Measurements from ENCODE around the gene SLC39A6. TPM values are rescaled to one million over a fixed set of nuclear protein-coding genes. Genes with fewer than 3 reads are reported as not detected.

SLC39A6 gene, protein sequence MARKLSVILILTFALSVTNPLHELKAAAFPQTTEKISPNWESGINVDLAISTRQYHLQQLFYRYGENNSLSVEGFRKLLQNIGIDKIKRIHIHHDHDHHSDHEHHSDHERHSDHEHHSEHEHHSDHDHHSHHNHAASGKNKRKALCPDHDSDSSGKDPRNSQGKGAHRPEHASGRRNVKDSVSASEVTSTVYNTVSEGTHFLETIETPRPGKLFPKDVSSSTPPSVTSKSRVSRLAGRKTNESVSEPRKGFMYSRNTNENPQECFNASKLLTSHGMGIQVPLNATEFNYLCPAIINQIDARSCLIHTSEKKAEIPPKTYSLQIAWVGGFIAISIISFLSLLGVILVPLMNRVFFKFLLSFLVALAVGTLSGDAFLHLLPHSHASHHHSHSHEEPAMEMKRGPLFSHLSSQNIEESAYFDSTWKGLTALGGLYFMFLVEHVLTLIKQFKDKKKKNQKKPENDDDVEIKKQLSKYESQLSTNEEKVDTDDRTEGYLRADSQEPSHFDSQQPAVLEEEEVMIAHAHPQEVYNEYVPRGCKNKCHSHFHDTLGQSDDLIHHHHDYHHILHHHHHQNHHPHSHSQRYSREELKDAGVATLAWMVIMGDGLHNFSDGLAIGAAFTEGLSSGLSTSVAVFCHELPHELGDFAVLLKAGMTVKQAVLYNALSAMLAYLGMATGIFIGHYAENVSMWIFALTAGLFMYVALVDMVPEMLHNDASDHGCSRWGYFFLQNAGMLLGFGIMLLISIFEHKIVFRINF
- 47.6 TPM for total RNA-seq (2021; ENCODE audit: unreplicated experiment)
- 33.9 TPM for polyA plus RNA-seq (2012; ENCODE audit: insufficient read length)
- percentile 64 among the genes with signal in this experiment for Bru-seq, nascent RNA
- BruChase-seq, experiment 1, labeled RNA remaining after a 2-hour chase, result percentile 74 among the genes with signal in this experiment
- percentile 90 among the genes with signal in this experiment for BruChase-seq, experiment 2, labeled RNA remaining after a 6-hour chase
- long read RNA-seq, transcript SLC39A6-204 (10 exons, 3,003 nt), result minor isoform, 16 of 142 reads
- long read RNA-seq, transcript SLC39A6-201 (10 exons, 3,543 nt), result major isoform, 64 of 142 reads
- long read RNA-seq, partial matches to known transcripts, result 38 of 142 reads
- long read RNA-seq, other reads (novel, unspliced or antisense), result 24 of 142 reads

DNA sequence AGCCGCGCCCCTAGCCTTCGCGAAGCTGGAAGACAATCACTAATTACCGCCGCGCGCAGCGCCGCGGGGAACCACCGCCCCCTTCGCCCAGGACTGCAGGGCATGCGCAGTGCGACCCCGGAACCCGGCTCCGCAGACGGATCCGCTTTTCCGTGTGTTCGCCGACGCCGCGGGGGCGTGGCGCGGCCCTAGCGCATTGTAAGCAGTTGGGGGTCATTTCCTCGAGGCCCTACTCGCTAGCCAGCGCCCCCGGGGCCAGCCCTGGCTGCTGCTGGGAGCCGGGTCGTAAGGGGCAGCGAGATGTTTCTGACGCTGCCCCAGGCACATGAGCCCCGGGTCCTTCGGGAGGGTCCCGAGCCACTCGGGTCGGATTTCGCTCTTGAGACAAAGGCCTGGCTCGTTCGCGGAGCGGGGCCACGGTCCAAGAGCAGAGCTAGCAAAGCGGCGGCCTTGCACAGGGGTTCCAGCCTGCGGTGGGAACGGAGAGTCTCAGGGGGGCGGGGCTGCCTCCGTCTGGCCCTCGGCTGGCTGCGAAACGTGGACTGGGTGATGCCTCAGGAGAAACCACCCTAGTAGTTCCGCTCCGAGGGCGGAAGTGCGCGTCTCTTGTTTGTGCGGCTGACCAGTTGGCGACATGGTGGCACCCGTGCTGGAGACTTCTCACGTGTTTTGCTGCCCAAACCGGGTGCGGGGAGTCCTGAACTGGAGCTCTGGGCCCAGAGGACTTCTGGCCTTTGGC is at the start of gene SLC39A6, which contains the start of gene ELP2:
Gene SLC39A6 (minus strand): TSS at position 41 of the 739 bp plus-strand sequence. CDS start 2,333 bp downstream, outside the sequence.
Gene ELP2 (plus strand): TSS at position 600 of the 739 bp plus-strand sequence. CDS start 35 bp downstream, at position 635.
- in situ Hi-C loops (cut with HindIII; ENCODE audit: low pct_unique_long_range_greater_than_20kb, low sequenced_read_pairs), result no loop called here
- Histone ChIP-seq H3K9me3 (ENCODE audit: control insufficient read depth, insufficient read depth, low read depth, low read length) (no peaks in the 10 kb centered on the region), H3K4me1 (ENCODE audit: control insufficient read depth, insufficient read depth, low read length) (peaks cover 5% of the 10 kb centered on the region), H3K27me3 (ENCODE audit: control insufficient read depth, insufficient read depth, low read length) (no peaks in the 10 kb centered on the region), H3K27ac (ENCODE audit: low read length) (peak within 1 kb of the TSS; percentile 84), H3K36me3 (ENCODE audit: control insufficient read depth, insufficient read depth, low read length) (peaks cover 7% of the 10 kb centered on the region), H3K4me3 (ENCODE audit: low read depth in 2 of 2, low read length in 2 of 2) (peak within 1 kb of the TSS; percentile 96 to 98)
- BruUV-seq (replicated peaks), result no TSS peak
- peak; percentile 53 for DNase-seq (ENCODE audit: low read depth, low spot score)
- ATAC-seq, result peak; percentile 98
- ChIA-PET POLR2A (no interaction called here), CTCF (no interaction called here)
- intact Hi-C loops (cut with micrococcal nuclease; ENCODE audit: unreplicated experiment), result loop anchor here (5.0 kb wide), 1 partner anchor 112 kb away; no protein-coding TSS in a partner anchor
- TF ChIP-seq POLR2AphosphoS5 (IDR thresholded peaks at IDR 0.05; ENCODE audit: low read depth, low read length) (peak; percentile 55), TCF7L2 (IDR thresholded peaks at IDR 0.05; ENCODE audit: low read depth, low read length) (peak; percentile 24; the same call in 1 of the 2 replicates), SIN3A (IDR thresholded peaks at IDR 0.05; ENCODE audit: borderline replicate concordance, insufficient read depth, low read depth, low read length) (peak; percentile 59)
- TF ChIP-seq, protein P1, sequence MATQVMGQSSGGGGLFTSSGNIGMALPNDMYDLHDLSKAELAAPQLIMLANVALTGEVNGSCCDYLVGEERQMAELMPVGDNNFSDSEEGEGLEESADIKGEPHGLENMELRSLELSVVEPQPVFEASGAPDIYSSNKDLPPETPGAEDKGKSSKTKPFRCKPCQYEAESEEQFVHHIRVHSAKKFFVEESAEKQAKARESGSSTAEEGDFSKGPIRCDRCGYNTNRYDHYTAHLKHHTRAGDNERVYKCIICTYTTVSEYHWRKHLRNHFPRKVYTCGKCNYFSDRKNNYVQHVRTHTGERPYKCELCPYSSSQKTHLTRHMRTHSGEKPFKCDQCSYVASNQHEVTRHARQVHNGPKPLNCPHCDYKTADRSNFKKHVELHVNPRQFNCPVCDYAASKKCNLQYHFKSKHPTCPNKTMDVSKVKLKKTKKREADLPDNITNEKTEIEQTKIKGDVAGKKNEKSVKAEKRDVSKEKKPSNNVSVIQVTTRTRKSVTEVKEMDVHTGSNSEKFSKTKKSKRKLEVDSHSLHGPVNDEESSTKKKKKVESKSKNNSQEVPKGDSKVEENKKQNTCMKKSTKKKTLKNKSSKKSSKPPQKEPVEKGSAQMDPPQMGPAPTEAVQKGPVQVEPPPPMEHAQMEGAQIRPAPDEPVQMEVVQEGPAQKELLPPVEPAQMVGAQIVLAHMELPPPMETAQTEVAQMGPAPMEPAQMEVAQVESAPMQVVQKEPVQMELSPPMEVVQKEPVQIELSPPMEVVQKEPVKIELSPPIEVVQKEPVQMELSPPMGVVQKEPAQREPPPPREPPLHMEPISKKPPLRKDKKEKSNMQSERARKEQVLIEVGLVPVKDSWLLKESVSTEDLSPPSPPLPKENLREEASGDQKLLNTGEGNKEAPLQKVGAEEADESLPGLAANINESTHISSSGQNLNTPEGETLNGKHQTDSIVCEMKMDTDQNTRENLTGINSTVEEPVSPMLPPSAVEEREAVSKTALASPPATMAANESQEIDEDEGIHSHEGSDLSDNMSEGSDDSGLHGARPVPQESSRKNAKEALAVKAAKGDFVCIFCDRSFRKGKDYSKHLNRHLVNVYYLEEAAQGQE (IDR thresholded peaks at IDR 0.05; ENCODE audit: insufficient read depth in 1 of 2, low read depth in 2 of 2, low read length in 1 of 2), result no peak
- TF ChIP-seq, protein P2, sequence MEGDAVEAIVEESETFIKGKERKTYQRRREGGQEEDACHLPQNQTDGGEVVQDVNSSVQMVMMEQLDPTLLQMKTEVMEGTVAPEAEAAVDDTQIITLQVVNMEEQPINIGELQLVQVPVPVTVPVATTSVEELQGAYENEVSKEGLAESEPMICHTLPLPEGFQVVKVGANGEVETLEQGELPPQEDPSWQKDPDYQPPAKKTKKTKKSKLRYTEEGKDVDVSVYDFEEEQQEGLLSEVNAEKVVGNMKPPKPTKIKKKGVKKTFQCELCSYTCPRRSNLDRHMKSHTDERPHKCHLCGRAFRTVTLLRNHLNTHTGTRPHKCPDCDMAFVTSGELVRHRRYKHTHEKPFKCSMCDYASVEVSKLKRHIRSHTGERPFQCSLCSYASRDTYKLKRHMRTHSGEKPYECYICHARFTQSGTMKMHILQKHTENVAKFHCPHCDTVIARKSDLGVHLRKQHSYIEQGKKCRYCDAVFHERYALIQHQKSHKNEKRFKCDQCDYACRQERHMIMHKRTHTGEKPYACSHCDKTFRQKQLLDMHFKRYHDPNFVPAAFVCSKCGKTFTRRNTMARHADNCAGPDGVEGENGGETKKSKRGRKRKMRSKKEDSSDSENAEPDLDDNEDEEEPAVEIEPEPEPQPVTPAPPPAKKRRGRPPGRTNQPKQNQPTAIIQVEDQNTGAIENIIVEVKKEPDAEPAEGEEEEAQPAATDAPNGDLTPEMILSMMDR (IDR thresholded peaks at IDR 0.05), result no peak

DNA sequence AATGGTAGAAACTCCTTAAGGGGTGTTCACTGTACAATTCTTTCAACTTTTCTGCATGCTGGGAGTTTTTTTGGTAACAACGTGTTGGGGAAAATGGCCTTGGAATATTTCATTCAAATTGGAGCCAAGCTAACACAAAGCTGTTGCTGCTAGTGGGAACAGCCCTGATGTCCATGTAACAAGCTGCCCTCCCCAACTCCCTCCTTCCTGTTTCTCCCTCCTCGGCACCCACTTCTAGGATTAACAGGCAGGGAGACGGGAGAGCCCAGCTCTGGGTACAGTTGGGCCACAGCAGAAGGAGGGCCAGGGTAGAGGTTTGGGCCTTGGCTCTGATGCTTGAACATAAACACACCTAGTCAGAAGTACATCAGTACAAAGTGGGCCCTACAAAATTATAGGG is 48.8 kb upstream of the SLC39A6 start:
- CTCF ChIA-PET, result no interaction called here
- TF ChIP-seq SIN3A (IDR thresholded peaks at IDR 0.05; ENCODE audit: borderline replicate concordance, insufficient read depth, low read depth, low read length), result no peak
- TF ChIP-seq, protein P1 (IDR thresholded peaks at IDR 0.05; ENCODE audit: insufficient read depth in 1 of 2, low read depth in 2 of 2, low read length in 1 of 2), result no peak
- TF ChIP-seq POLR2AphosphoS5 (IDR thresholded peaks at IDR 0.05; ENCODE audit: low read depth, low read length), result no peak
- TF ChIP-seq TCF7L2 (IDR thresholded peaks at IDR 0.05; ENCODE audit: low read depth, low read length), result no peak
- H3K27ac ChIP-seq (ENCODE audit: low read length), result no peak overlapping the region
- no peaks in the 10 kb centered on the region for H3K9me3 ChIP-seq (ENCODE audit: control insufficient read depth, insufficient read depth, low read depth, low read length)
- BruUV-seq (replicated peaks), result no TSS peak
- in situ Hi-C loops (cut with HindIII; ENCODE audit: low pct_unique_long_range_greater_than_20kb, low sequenced_read_pairs) (no loop called here), intact Hi-C loops (cut with micrococcal nuclease; ENCODE audit: unreplicated experiment) (no loop called here)
- H3K4me1 ChIP-seq (ENCODE audit: control insufficient read depth, insufficient read depth, low read length), result no peaks in the 10 kb centered on the region
- peaks cover 7% of the 10 kb centered on the region; the same call in 1 of the 2 replicates for H3K36me3 ChIP-seq (ENCODE audit: control insufficient read depth, insufficient read depth, low read length)
- POLR2A ChIA-PET, result no interaction called here
- ATAC-seq, result no peak
- H3K4me3 ChIP-seq (ENCODE audit: low read depth in 2 of 2, low read length in 2 of 2), result no peak overlapping the region
- DNase-seq (ENCODE audit: low read depth, low spot score), result no peak
- no peaks in the 10 kb centered on the region for H3K27me3 ChIP-seq (ENCODE audit: control insufficient read depth, insufficient read depth, low read length)

Measured in Panc1 (cell line).